SHP77 (cell line): ENCODE data around the gene MANSC1.
"Not testable (repeated sequence)": the region's sequence is repeated elsewhere in the genome, so short reads cannot be mapped to it uniquely, and the experiment has no call there.

ENCODE experiments used
- DNase-seq, 2 experiments: peaks; one replicate each; lab custom pipeline; 2025; lab: John Stamatoyannopoulos, UW

MANSC1 gene

DNA sequence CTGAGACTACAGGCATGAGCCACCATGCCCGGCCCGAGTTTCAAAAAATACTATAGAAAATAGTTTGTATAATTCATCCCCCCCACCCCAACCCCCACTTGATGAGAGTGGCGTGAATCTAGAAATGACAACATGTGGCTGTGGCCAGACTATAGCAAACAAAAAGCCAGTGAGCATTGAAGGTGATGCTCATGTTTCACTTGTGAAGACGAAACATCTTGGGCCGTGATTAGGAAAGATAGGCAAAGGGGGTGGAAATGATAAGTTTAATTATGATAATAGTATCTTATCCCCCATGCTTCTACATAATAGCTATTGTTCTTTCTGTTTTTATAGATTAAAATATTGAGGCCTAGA lies 15.4 kb upstream of the MANSC1 start:
- DNase-seq = no peak

- DNase-seq = no peak
Measured at GRCh38 chr12:12364787-12365445, 14.9 kb upstream of the MANSC1 start.

GRCh38 chr12:12358528-12358927 lies 8.5 kb upstream of the MANSC1 start:
- DNase-seq = no peak

- no peak for DNase-seq
Measured at GRCh38 chr12:12357719-12358461, 7.8 kb upstream of the MANSC1 start.

- peak; percentile 81 to 86 for DNase-seq
Measured at GRCh38 chr12:12356896-12357718, 7.1 kb upstream of the MANSC1 start, which contains the start of gene BORCS5. BORCS5 (plus strand) TSS chr12:12357078; CDS start chr12:12357452, 374 bp downstream.

GRCh38 chr12:12356467-12356895 lies 6.4 kb upstream of the MANSC1 start:
- no peak for DNase-seq

DNA sequence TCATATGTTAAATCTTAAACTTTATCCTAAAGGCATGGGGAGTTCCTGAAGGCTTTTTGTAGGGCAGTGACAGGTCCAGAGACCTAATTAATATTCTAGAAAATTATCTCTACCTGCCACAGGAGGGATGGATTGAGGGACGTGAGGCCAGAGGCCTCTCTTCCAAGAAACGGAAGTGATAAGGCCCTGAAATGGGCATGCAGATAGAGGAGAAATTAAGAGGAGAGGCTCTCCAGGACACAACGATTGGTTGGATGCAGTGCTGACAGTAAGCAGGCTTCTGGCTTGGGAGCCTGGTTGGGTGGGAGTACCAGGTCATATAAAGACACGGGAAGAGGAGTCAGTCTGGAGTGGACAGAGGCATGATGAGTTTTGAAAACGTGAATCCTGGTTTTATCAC lies 3.8 kb upstream of the MANSC1 start:
- DNase-seq = no peak

DNA sequence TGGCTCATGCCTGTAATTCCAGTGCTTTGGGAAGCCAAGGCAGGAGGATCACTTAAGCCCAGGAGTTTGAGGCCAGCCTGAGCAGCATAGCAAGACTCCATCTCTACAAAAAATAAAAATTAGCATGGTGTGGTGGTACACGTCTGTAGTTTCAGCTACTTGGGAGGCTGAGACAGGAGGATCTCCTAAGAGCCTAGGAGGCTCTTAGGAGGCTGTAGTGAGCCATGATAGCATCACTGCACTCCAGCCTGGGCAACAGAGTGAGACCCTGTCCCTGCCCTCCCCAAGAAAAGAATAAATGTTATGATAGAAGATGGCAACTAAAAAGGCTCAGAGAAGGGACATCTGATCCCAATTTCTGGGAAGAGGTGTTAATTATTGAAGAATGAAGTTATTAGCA lies 3.2 kb upstream of the MANSC1 start:
- no peak for DNase-seq

- not testable (repeated sequence) for DNase-seq
Measured at GRCh38 chr12:12351468-12352185, 1.6 kb upstream of the MANSC1 start.

DNA sequence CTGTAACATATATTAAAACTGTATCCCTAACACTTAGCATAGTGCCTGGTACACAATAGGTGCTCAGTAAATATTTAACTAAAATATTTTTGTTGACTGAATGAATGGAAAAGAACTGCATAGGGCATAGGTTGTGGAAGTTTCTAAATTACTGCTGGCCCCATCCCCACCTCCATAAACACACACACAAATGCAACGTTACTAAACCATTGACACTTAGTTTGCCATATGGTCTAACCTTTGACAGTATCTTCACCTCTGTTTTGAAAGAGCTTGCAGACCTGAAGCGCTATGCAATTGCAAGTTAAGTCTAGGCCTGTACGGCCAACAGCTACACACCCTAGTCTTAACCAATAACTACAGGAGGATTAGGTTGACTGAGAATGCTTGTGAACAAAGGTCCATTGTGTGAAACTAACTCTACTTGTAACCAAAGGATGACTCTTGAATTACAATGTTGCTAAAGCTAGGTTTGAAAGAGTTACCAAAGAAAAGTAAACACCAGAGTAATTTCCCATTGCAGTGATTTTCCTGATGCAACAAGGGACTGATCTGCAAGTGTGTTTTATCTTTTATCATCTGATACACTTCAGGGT lies 924 bp upstream of the MANSC1 start:
- no peak for DNase-seq

- no peak for DNase-seq
Measured at GRCh38 chr12:12338527-12339168, 11.4 kb downstream of the MANSC1 start.

GRCh38 chr12:12336511-12336910 lies 13.5 kb downstream of the MANSC1 start:
- DNase-seq = no peak

- no peak for DNase-seq
Measured at GRCh38 chr12:12336049-12336411, 14.0 kb downstream of the MANSC1 start.

DNA sequence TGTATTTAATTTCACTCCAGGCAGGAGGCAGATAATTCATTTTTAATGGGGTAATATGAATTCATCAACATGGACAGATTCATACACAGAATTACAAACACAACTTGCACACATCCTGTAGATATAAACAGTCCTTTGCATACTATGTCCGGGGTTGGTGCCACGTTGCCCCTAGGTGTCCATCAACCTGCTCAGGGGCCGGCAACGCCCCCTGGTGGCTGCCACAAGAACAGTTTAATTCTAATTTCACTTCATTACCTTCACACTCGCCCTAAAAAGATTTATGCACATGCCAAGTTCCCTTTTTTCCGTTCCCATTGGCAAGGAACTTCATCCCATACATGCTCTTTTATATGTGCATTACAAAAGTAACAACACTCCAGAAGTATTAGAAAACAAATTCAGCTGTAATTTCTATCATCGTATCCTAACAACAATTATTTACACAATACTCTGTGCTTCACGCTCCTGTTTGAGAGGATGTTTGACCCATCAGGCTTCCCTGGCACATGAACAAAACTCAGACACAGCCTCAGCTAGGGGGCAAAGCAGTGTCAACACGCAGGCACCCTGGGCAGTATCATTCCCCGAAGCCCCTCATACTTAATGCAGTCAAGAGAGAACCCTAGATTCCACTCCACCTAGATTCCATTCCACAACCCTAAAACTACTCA lies 15.5 kb downstream of the MANSC1 start:
- peak; percentile 12 to 33 for DNase-seq

DNA sequence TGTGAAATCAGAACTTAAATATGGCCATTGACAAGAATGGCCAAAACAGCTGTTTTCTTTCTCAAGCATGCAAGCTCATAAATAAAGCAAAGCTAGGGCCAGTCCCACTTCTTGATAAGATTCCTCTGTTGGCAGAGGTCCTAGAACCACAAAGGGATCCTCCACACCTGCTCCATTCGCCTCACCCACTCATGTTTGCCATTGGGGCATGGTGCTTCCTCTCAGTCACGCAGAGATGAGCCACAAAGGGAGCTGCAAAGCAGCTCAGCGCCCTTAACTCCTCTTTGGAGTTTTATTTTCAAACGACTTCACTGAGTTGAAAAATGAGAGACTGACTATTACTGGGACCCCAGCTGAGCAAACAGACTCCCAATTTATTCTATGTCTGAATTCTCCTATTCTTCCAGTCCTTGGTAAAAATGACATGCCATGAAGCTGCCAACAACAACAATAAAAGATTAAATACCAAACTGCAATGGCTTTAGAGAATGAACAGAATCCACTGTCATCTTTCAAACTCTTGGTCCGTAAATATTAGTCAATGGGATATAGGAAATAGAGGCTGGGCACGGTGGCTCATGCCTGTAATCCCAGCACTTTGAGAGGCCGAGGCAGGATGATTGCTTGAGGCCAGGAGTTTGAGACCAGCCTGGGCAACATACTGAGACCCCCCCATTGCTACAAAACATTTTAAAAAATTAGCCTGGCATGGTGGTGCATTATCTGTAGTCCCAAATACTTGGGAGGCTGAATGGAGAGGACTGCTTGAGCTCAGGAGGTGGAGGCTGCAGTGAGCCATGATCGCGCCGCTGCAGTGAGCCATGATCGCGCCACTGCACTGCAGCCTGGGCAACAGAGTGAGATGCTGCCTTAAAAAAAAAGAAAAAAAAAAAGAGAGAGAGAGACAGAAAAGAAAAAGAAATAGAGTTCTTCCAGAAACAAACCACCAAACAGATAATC lies 16.4 kb downstream of the MANSC1 start:
- DNase-seq = peak; percentile 81 to 90

- DNase-seq = no peak
Measured at GRCh38 chr12:12331896-12332295, 18.1 kb downstream of the MANSC1 start.

DNA sequence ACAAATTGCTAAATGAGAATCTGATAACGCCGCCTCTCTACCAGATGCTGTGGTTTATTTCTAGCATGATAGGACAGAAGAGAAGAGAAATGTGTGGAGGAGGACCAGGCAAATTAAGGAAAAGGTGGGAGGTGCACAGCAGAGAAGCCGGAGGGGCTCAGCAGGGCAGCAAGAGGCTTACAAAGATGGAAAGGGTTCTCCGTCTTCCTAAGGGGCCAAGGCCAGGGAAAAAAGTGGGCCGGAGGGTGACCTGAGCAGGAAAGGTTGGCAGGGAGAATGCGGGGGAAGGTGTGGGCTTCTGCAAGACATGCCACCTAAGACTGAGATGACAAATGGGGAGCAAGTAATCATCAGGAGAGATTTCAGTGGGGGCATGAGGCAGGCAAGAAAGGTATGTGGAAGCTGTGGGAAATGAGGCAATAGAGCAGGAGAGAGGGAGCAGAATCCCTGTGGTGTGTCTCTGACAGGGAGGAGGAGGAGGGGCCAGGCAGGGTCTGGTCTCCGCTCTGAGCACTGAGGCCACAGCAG lies 18.7 kb downstream of the MANSC1 start:
- DNase-seq = no peak

GRCh38 chr12:12327802-12328201 lies 22.2 kb downstream of the MANSC1 start:
- DNase-seq = peak in 1 of 2 experiments; percentile 11

DNA sequence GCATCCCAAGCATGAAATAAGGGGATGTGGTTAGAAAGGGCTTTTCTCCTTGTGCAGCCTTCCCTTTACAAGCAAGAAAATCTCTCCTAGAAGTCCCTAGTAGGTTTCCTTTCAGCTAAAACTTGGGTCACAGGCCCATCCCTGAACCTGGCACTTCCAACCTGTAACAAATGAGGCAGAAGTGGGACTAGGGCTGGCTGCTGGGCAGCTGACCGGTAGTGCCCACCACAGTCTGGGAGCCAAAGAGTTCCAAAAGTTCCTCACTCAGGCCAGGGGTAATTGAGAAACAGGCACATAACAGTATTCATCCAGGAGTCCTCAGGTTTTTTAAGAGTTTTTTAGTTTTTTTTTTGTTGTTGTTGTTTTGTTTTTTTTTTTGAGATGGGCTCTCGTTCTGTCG lies 23.8 kb downstream of the MANSC1 start:
- no peak for DNase-seq
